SK-N-SH (cell line): ENCODE results near the gene ITSN1. TPM values are rescaled to one million over a fixed set of nuclear protein-coding genes. Genes with fewer than 3 reads are reported as not detected.

Experiments
- CTCF ChIA-PET: fragments of 300-600, 350-600 bp; formaldehyde crosslinking; extraction: SDS; loops from one replicate; lab custom pipeline; 2021; lab: Yijun Ruan, JAX
- POLR2A ChIA-PET: fragments of 350-600 bp; sonication (Branson Sonifier 250); formaldehyde crosslinking; extraction: SDS; loops from one replicate; lab custom pipeline; 2020; ENCODE audit warnings: antibody characterized with exemption, inconsistent platforms; lab: Yijun Ruan, JAX
- DNase-seq: peaks from one replicate; pipeline ENCODE4 v3.0.0; 2012
- H2AFZ ChIP-seq: fragments of 200-600 bp; sonication (generic); 2 replicates; pipeline ENCODE4 v1.8.1; 2016; ENCODE audit warnings: antibody characterized with exemption, mild to moderate bottlenecking, low read depth
- H3F3A ChIP-seq: fragments of 200-600 bp; sonication (generic); replicated peaks from 2 replicates; pipeline ENCODE3; 2016; ENCODE audit warnings: antibody characterized with exemption, mild to moderate bottlenecking; ENCODE audit not compliant: insufficient read depth
- H3K27ac ChIP-seq, 2 experiments: fragments of 200-500 bp in 1 of 2; fragments of 200-600 bp in 1 of 2; sonication (Bioruptor generic) in 1 of 2; sonication (generic), shearing (Covaris generic) in 1 of 2; 2 replicates each; pipeline versions ENCODE4 v1.5.1 to v1.6.1; 2014 to 2016; ENCODE audit warnings: low read depth in 2 of 2, inconsistent platforms in 1 of 2, low read length in 1 of 2, mild to moderate bottlenecking in 1 of 2, mixed read lengths in 1 of 2
- H3K27me3 ChIP-seq: fragments of 200-600 bp; sonication (generic), shearing (Covaris generic); 2 replicates; pipeline ENCODE4 v1.6.1; 2016; ENCODE audit warnings: mixed run types; ENCODE audit not compliant: insufficient read depth
- H3K36me3 ChIP-seq, 2 experiments: fragments of 200-500 bp in 1 of 2; fragments of 200-600 bp in 1 of 2; sonication (Bioruptor generic) in 1 of 2; sonication (generic) in 1 of 2; replicated peaks in 1 of 2; 2 replicates each; pipeline versions ENCODE3 to v1.5.1; 2014 to 2016; ENCODE audit warnings: low read length in 1 of 2, mild to moderate bottlenecking in 1 of 2; ENCODE audit not compliant: insufficient read depth in 2 of 2, control insufficient read depth in 1 of 2
- H3K4me1 ChIP-seq, 2 experiments: fragments of 200-500 bp in 1 of 2; fragments of 200-600 bp in 1 of 2; sonication (Bioruptor generic) in 1 of 2; sonication (generic), shearing (Covaris generic) in 1 of 2; 2 replicates each; pipeline versions ENCODE4 v1.5.1 to v1.6.1; 2014 to 2016; ENCODE audit warnings: low read depth in 1 of 2, low read length in 1 of 2, mixed run types in 1 of 2; ENCODE audit not compliant: insufficient read depth in 2 of 2, control insufficient read depth in 1 of 2
- H3K4me2 ChIP-seq: fragments of 200-600 bp; sonication (generic), shearing (Covaris generic); 2 replicates; pipeline ENCODE4 v1.6.1; 2017; ENCODE audit warnings: mixed run types
- H3K4me3 ChIP-seq, 2 experiments: fragments of 200-500 bp in 1 of 2; fragments of 200-600 bp in 1 of 2; sonication (Bioruptor generic) in 1 of 2; sonication (generic), shearing (Covaris generic) in 1 of 2; 2 replicates each; pipeline versions ENCODE4 v1.5.1 to v1.8.1; 2014 to 2016; ENCODE audit warnings: low read depth in 2 of 2, inconsistent platforms in 1 of 2, low read length in 1 of 2, mild to moderate bottlenecking in 1 of 2, mixed read lengths in 1 of 2, moderate library complexity in 1 of 2
- H3K79me2 ChIP-seq: fragments of 200-600 bp; sonication (generic); 2 replicates; pipeline ENCODE4 v1.8.1; 2017; ENCODE audit warnings: mild to moderate bottlenecking; ENCODE audit not compliant: insufficient read depth
- H3K9ac ChIP-seq: fragments of 200-600 bp; sonication (generic); 2 replicates; pipeline ENCODE4 v1.6.1; 2017; ENCODE audit warnings: mixed run types
- H3K9me2 ChIP-seq: fragments of 200-600 bp; sonication (generic); 2 replicates; pipeline ENCODE4 v1.6.1; 2017; ENCODE audit warnings: mixed run types
- H3K9me3 ChIP-seq: fragments of 200-600 bp; sonication (generic); 2 replicates; pipeline ENCODE4 v1.6.1; 2017; ENCODE audit warnings: mixed run types, mild to moderate bottlenecking, moderate library complexity
- H4K20me1 ChIP-seq: fragments of 200-600 bp; sonication (generic); 2 replicates; pipeline ENCODE4 v1.6.1; 2017; ENCODE audit warnings: mild to moderate bottlenecking, mixed run types; ENCODE audit not compliant: insufficient read depth
- CHD2 ChIP-seq: fragments of 150-350 bp; IDR thresholded peaks from 2 replicates; pipeline ENCODE4 v1.6.1; 2018; ENCODE audit warnings: low read length; ENCODE audit not compliant: partially characterized antibody
- CTCF ChIP-seq: fragments of 200-600 bp; sonication (generic); IDR thresholded peaks from 2 replicates; pipeline ENCODE4 v1.6.1; 2017; ENCODE audit warnings: antibody characterized with exemption, mild to moderate bottlenecking, moderate library complexity
- JUND ChIP-seq: IDR thresholded peaks from 2 replicates; pipeline ENCODE4 v1.4.0; 2012
- MEF2A ChIP-seq: IDR thresholded peaks from 2 replicates; pipeline ENCODE4 v1.4.0; 2012; ENCODE audit warnings: low read depth, borderline replicate concordance
- MXI1 ChIP-seq: IDR thresholded peaks from 2 replicates; pipeline ENCODE4 v1.6.1; 2012; ENCODE audit warnings: mild to moderate bottlenecking, low read depth, low read length, improper control_type of control experiment
- NFIC ChIP-seq: IDR thresholded peaks from 2 replicates; pipeline ENCODE4 v1.4.0; 2012; ENCODE audit warnings: borderline replicate concordance
- POLR2AphosphoS5 ChIP-seq: IDR thresholded peaks from 2 replicates; pipeline ENCODE4 v1.6.1; 2012; ENCODE audit warnings: low read depth, low read length
- RAD21 ChIP-seq: IDR thresholded peaks from 2 replicates; pipeline ENCODE4 v1.6.1; 2012; ENCODE audit warnings: mild to moderate bottlenecking, low read length
- RXRA ChIP-seq: IDR thresholded peaks from 2 replicates; pipeline ENCODE4 v1.4.0; 2012; ENCODE audit warnings: low read depth, mild to moderate bottlenecking, borderline replicate concordance
- SIN3A ChIP-seq: IDR thresholded peaks from 2 replicates; pipeline ENCODE4 v1.6.1; 2012; ENCODE audit warnings: low read depth, mild to moderate bottlenecking, low read length, moderate library complexity, borderline replicate concordance
- TCF12 ChIP-seq: IDR thresholded peaks from 2 replicates; pipeline ENCODE4 v1.4.0; 2012
- TEAD4 ChIP-seq: IDR thresholded peaks from 2 replicates; pipeline ENCODE4 v1.4.0; 2012; ENCODE audit warnings: mild to moderate bottlenecking, borderline replicate concordance; ENCODE audit not compliant: insufficient read depth
- USF2 ChIP-seq: fragments of 150-350 bp; IDR thresholded peaks from 2 replicates; pipeline ENCODE4 v1.6.1; 2017; ENCODE audit warnings: antibody characterized with exemption, low read length, low read depth, borderline replicate concordance
- WGBS: methylation state at CpG from one replicate; pipeline ENCODE4 v1.1.6; 2017; ENCODE audit warnings: low lambda C conversion rate; 5-methylcytosine and 5-hydroxymethylcytosine counted together
- polyA plus RNA-seq, 3 experiments: library from polyadenylated mRNA; depleted of rRNA; stranded (reverse); fragments of >200 nt; gene quantifications; 2 replicates each; pipeline ENCODE4 v1.2.3, GENCODE V29; 2012
- TF ChIP-seq, protein P1 (sequence below): IDR thresholded peaks from 2 replicates; pipeline ENCODE4; 2012
- TF ChIP-seq, protein P2 (sequence below): IDR thresholded peaks from 2 replicates; pipeline ENCODE4 v1.6.1; 2012; ENCODE audit warnings: mild to moderate bottlenecking, low read depth, low read length, moderate library complexity
- TF ChIP-seq, protein P3 (sequence below): IDR thresholded peaks from 2 replicates; pipeline ENCODE4 v1.4.0; 2012; ENCODE audit warnings: low read depth

Gene ITSN1
- polyA plus RNA-seq, 1 of the 3 experiments (the other 2 are of a cell fraction) = 27.8 TPM

- Histone ChIP-seq H3K4me3 (no peak overlapping the region), H2AFZ (no peak overlapping the region), H3F3A (no peaks in the 10 kb centered on the region), H3K36me3 (no peaks in the 10 kb centered on the region), H4K20me1 (no peaks in the 10 kb centered on the region), H3K27ac (no peak overlapping the region), H3K79me2 (no peaks in the 10 kb centered on the region), H3K9me3 (no peaks in the 10 kb centered on the region), H3K4me2 (no peak overlapping the region), H3K4me1 (peaks cover 3 to 6% of the 10 kb centered on the region in 2 experiments; a peak in 2 of 4 replicates), H3K27me3 (no peaks in the 10 kb centered on the region), H3K9me2 (no peaks in the 10 kb centered on the region), H3K9ac (no peak overlapping the region)
- TF ChIP-seq USF2 (no peak), RXRA (no peak), SIN3A (no peak)
- ChIA-PET POLR2A (no interaction called here), CTCF (interaction anchor here (0.7 to 3.4 kb wide), 7 partner anchors 9 to 429 kb away, joined by 3 to 34 read pairs (median 4); no protein-coding TSS in a partner anchor)
- DNase-seq = no peak
- WGBS = 92% methylated on average over 5 of the region's 5 CpGs
Measured at GRCh38 chr21:33932731-33933130, 290.4 kb downstream of the ITSN1 start.

DNA sequence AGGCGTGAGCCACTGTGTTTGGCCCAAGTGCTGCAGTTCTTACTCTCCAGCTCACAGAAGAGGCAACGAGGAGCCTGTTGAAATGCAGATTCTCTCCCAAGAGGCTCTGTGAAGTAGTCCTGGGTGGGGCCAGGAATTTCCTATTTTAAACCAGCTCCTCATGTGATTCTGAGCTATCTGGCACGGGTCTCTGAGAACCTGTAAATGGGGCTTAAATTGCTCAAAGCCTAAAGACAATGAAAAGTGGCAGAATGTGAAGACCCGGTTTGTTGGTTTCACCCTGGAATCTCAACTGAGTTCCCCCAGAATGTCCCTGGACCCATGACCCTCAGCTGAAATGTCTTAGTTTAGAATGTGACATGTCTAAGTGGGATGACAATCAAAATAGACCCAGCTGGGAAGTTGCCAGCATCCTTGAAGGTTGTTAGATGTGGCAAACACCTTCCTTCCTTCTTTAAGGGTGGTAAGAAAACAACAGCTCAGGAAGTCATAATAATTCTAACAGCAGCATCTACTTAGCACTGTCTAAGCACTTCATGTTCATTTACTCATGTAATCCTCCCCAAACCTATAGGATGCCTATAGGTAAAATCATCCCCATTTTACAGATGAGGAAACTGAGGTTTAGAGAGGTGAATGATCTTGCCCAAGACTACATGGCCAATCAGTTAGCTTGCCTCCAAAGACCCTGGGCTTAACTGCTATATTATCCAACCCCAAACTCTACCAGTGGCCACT is 294.2 kb downstream of the ITSN1 start:
- no peak for DNase-seq
- no peak overlapping the region for H3K27ac ChIP-seq
- no peaks in the 10 kb centered on the region for H3F3A ChIP-seq
- ChIA-PET POLR2A (no interaction called here), CTCF (interaction anchor here (1.3 to 6.8 kb wide), 2 partner anchors 13 to 411 kb away, joined by 4 to 54 read pairs; no protein-coding TSS in a partner anchor)
- no peak overlapping the region for H3K4me3 ChIP-seq
- H3K9me3 ChIP-seq = no peaks in the 10 kb centered on the region
- H3K4me2 ChIP-seq = no peak overlapping the region
- H3K9me2 ChIP-seq = no peaks in the 10 kb centered on the region
- 71% methylated on average over 4 of the region's 4 CpGs for WGBS
- peaks cover 3 to 6% of the 10 kb centered on the region in 2 experiments; a peak in 2 of 4 replicates for H3K4me1 ChIP-seq
- no peaks in the 10 kb centered on the region for H3K27me3 ChIP-seq
- no peaks in the 10 kb centered on the region for H4K20me1 ChIP-seq
- no peaks in the 10 kb centered on the region for H3K36me3 ChIP-seq
- no peak overlapping the region for H2AFZ ChIP-seq
- no peak for TF ChIP-seq NFIC
- TF ChIP-seq CHD2 = no peak
- TF ChIP-seq CTCF = no peak
- TF ChIP-seq RAD21 = no peak
- no peak for TF ChIP-seq MEF2A
- TF ChIP-seq SIN3A = no peak
- no peak for TF ChIP-seq MXI1
- TF ChIP-seq, protein P1, sequence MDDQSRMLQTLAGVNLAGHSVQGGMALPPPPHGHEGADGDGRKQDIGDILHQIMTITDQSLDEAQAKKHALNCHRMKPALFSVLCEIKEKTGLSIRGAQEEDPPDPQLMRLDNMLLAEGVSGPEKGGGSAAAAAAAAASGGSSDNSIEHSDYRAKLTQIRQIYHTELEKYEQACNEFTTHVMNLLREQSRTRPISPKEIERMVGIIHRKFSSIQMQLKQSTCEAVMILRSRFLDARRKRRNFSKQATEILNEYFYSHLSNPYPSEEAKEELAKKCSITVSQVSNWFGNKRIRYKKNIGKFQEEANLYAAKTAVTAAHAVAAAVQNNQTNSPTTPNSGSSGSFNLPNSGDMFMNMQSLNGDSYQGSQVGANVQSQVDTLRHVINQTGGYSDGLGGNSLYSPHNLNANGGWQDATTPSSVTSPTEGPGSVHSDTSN = no peak
- TF ChIP-seq, protein P2, sequence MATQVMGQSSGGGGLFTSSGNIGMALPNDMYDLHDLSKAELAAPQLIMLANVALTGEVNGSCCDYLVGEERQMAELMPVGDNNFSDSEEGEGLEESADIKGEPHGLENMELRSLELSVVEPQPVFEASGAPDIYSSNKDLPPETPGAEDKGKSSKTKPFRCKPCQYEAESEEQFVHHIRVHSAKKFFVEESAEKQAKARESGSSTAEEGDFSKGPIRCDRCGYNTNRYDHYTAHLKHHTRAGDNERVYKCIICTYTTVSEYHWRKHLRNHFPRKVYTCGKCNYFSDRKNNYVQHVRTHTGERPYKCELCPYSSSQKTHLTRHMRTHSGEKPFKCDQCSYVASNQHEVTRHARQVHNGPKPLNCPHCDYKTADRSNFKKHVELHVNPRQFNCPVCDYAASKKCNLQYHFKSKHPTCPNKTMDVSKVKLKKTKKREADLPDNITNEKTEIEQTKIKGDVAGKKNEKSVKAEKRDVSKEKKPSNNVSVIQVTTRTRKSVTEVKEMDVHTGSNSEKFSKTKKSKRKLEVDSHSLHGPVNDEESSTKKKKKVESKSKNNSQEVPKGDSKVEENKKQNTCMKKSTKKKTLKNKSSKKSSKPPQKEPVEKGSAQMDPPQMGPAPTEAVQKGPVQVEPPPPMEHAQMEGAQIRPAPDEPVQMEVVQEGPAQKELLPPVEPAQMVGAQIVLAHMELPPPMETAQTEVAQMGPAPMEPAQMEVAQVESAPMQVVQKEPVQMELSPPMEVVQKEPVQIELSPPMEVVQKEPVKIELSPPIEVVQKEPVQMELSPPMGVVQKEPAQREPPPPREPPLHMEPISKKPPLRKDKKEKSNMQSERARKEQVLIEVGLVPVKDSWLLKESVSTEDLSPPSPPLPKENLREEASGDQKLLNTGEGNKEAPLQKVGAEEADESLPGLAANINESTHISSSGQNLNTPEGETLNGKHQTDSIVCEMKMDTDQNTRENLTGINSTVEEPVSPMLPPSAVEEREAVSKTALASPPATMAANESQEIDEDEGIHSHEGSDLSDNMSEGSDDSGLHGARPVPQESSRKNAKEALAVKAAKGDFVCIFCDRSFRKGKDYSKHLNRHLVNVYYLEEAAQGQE = no peak
- no peak for TF ChIP-seq JUND
- no peak for TF ChIP-seq TCF12
- TF ChIP-seq TEAD4 = no peak
- no peak for TF ChIP-seq POLR2AphosphoS5
- TF ChIP-seq, protein P3, sequence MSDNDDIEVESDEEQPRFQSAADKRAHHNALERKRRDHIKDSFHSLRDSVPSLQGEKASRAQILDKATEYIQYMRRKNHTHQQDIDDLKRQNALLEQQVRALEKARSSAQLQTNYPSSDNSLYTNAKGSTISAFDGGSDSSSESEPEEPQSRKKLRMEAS = no peak
- H3K79me2 ChIP-seq = no peaks in the 10 kb centered on the region
- H3K9ac ChIP-seq = no peak overlapping the region
